Natural killer cell (primary cell): ENCODE measurements around the gene HOXA10. TPM values are rescaled to one million over a fixed set of nuclear protein-coding genes. Genes with fewer than 3 reads are reported as not detected.

Source experiments
- ATAC-seq, 3 donors: fragments of 150-1000 bp in 2 of 3; fragments of 200-7000 bp in 1 of 3; cut with Tn5 transposase; 1 replicate in 1 of 3; 2 replicates in 2 of 3; pipeline ENCODE4 v1.10.0; 2021; ENCODE audit warnings: mild to moderate bottlenecking in 2 of 3, moderate library complexity in 2 of 3
- DNase-seq, 2 donors: peaks; one replicate each; pipeline versions ENCODE4 v3.0.0 to v3.0.0-alpha.2; 2013 to 2021; ENCODE audit warnings: mixed read lengths in 1 of 2
- H3K27ac ChIP-seq: one replicate; pipeline ENCODE4 v1.5.1; 2013; ENCODE audit warnings: mild to moderate bottlenecking, low read length
- H3K27me3 ChIP-seq: one replicate; pipeline ENCODE4 v1.6.1; 2013; ENCODE audit warnings: low read length; ENCODE audit not compliant: control insufficient read depth, insufficient read depth
- H3K36me3 ChIP-seq: one replicate; pipeline ENCODE4 v1.6.1; 2013; ENCODE audit warnings: low read length; ENCODE audit not compliant: control insufficient read depth, insufficient read depth
- H3K4me1 ChIP-seq: one replicate; pipeline ENCODE4 v1.6.1; 2013; ENCODE audit warnings: low read length; ENCODE audit not compliant: control insufficient read depth, insufficient read depth
- H3K4me3 ChIP-seq: one replicate; pipeline ENCODE4 v1.5.1; 2013; ENCODE audit warnings: low read length
- H3K9me3 ChIP-seq: one replicate; pipeline ENCODE4 v1.6.1; 2013; ENCODE audit warnings: low read length; ENCODE audit not compliant: control insufficient read depth, insufficient read depth
- H3K27ac Mint-ChIP-seq, 2 donors: one replicate each; pipeline ENCODE4 v1.8.0; 2022; ENCODE audit warnings: mild to moderate bottlenecking in 2 of 2, mixed read lengths in 2 of 2, moderate library complexity in 1 of 2
- H3K27me3 Mint-ChIP-seq, 2 donors: one replicate each; pipeline ENCODE4 v1.8.0; 2022; ENCODE audit warnings: low read depth in 2 of 2, mixed read lengths in 2 of 2
- H3K36me3 Mint-ChIP-seq: one replicate; pipeline ENCODE4 v1.8.0; 2022; ENCODE audit warnings: mixed read lengths
- H3K4me1 Mint-ChIP-seq, 2 donors: one replicate each; pipeline ENCODE4 v1.8.0; 2022; ENCODE audit warnings: mixed read lengths in 2 of 2
- H3K4me3 Mint-ChIP-seq: one replicate; pipeline ENCODE4 v1.8.0; 2022; ENCODE audit warnings: mild to moderate bottlenecking, moderate library complexity, mixed read lengths
- H3K9me3 Mint-ChIP-seq, 2 donors: one replicate each; pipeline ENCODE4 v1.8.0; 2022; ENCODE audit warnings: mixed read lengths in 2 of 2
- WGBS: methylation state at CpG from one replicate; pipeline ENCODE4 v1.1.7; 2013; ENCODE audit warnings: missing lambda C conversion rate; ENCODE audit not compliant: insufficient coverage; 5-methylcytosine and 5-hydroxymethylcytosine counted together
- intact Hi-C: fragments of 100-400 bp; cut with micrococcal nuclease; formaldehyde crosslinking; loops from one replicate; pipeline ENCODE4 v1.14.2; 2022
- total RNA-seq, 4 donors: library from RNA; stranded (reverse); fragments of 120-200 nt in 1 of 4; gene quantifications; one replicate each; pipeline versions ENCODE4 v1.2.3 to v1.2.4, GENCODE V29; 2013 to 2022
- TF ChIP-seq, protein P1 (sequence below): fragments of 200-600 bp; IDR thresholded peaks from one replicate; pipeline ENCODE4 v1.8.0; 2022; ENCODE audit warnings: antibody characterized with exemption

HOXA10 gene
- total RNA-seq, 3 donors from 2014 or later (not counting 1 experiment from before 2014, with no cell fraction given), result 0.82 to 3.3 (median 2.2) TPM

DNA sequence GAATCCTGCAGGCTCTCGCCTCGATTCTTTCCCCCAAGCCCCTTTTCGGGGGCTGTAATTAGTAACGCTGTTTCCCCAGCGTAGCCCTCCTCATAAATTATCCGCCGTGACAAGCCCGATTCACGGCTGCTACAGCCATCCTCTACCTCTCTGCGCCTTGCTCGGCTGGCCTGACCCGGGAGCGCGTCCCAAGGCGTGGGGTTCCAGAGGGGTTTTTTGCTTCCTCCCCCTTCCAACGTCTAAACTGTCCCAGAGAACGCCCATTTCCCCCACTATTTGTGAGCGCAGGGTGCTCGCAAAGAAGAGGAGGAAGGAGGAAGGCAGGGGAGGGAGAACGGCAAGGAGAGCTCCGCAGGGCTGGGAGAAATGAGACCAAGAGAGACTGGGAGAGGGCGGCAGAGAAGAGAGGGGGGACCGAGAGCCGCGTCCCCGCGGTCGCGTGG is 31.5 kb downstream of the HOXA10 start:
- Histone ChIP-seq H3K27ac (no peak overlapping the region), H3K9me3 (no peaks in the 10 kb centered on the region), H3K27me3 (peaks cover 14% of the 10 kb centered on the region), H3K4me1 (peaks cover 9% of the 10 kb centered on the region), H3K36me3 (no peaks in the 10 kb centered on the region), H3K4me3 (no peak overlapping the region)
- intact Hi-C loops, result no loop called here
- Mint-ChIP-seq H3K27ac (peak overlapping the region in 1 of 2 donors; percentile 57), H3K27me3 (peaks cover 45 to 58% of the 10 kb centered on the region in 2 donors), H3K36me3 (no peaks in the 10 kb centered on the region), H3K9me3 (no peaks in the 10 kb centered on the region), H3K4me1 (peaks cover 0 to 10% of the 10 kb centered on the region in 2 donors), H3K4me3 (peak overlapping the region; percentile 76)
- ATAC-seq (no peak), DNase-seq (no peak)
- TF ChIP-seq, protein P1, sequence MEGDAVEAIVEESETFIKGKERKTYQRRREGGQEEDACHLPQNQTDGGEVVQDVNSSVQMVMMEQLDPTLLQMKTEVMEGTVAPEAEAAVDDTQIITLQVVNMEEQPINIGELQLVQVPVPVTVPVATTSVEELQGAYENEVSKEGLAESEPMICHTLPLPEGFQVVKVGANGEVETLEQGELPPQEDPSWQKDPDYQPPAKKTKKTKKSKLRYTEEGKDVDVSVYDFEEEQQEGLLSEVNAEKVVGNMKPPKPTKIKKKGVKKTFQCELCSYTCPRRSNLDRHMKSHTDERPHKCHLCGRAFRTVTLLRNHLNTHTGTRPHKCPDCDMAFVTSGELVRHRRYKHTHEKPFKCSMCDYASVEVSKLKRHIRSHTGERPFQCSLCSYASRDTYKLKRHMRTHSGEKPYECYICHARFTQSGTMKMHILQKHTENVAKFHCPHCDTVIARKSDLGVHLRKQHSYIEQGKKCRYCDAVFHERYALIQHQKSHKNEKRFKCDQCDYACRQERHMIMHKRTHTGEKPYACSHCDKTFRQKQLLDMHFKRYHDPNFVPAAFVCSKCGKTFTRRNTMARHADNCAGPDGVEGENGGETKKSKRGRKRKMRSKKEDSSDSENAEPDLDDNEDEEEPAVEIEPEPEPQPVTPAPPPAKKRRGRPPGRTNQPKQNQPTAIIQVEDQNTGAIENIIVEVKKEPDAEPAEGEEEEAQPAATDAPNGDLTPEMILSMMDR, result no peak
- WGBS, result 86% methylated on average over 27 of the region's 29 CpGs

DNA sequence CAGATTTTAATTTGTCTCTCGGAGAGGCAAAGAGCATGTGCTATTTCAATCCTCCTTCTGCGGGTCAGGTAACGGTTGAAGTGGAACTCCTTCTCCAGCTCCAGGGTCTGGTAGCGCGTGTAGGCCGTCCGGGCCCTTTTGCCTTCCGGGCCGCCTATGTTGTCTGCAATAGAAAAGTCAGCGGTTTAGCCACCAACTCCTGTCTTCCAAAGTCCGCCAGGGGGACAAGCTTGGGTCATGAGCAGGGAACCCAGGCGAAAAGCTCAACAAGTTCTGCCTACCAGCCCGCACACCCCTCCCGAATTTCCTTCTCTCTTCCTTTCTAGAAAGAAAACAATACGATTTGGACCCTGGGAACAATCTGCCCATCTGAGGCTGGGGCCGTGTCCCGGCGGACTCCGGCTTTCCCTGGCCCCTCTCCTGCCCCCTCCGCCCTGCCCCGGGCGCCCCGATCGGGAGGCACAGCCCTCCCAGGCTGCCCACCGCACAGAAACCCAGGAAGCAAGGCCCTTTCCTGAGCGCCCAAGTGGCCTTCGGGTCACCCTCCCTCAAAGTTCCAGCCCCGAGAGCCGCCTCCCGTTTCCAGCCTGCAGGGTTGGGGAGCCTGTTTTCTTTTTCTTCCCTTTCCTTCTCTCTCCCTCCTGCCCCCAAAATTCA is 32.1 kb downstream of the HOXA10 start:
- peaks cover 45 to 60% of the 10 kb centered on the region in 2 donors for H3K27me3 Mint-ChIP-seq
- no peak overlapping the region for H3K4me3 ChIP-seq

GRCh38 chr7:27141137-27141922 is 32.8 kb downstream of the HOXA10 start:
- Mint-ChIP-seq H3K4me1 (peaks cover 0 to 10% of the 10 kb centered on the region in 2 donors), H3K9me3 (no peaks in the 10 kb centered on the region), H3K36me3 (no peaks in the 10 kb centered on the region), H3K4me3 (peak overlapping the region; percentile 2), H3K27me3 (peaks cover 40 to 56% of the 10 kb centered on the region in 2 donors), H3K27ac (no peak overlapping the region)
- Histone ChIP-seq H3K36me3 (no peaks in the 10 kb centered on the region), H3K27me3 (peaks cover 9% of the 10 kb centered on the region), H3K27ac (no peak overlapping the region), H3K9me3 (no peaks in the 10 kb centered on the region), H3K4me1 (peaks cover 3% of the 10 kb centered on the region), H3K4me3 (no peak overlapping the region)
- intact Hi-C loops, result no loop called here
- no peak for DNase-seq
- TF ChIP-seq, protein P1, result no peak
- no peak for ATAC-seq
- 96% methylated on average over 15 of the region's 18 CpGs for WGBS

More for the DNA sequence above, 32.1 kb downstream of the HOXA10 start:
- peaks cover 0 to 10% of the 10 kb centered on the region in 2 donors for H3K4me1 Mint-ChIP-seq
- no peaks in the 10 kb centered on the region for H3K9me3 ChIP-seq
- H3K27ac ChIP-seq, result no peak overlapping the region
- H3K4me3 Mint-ChIP-seq, result peak overlapping the region; percentile 76
- H3K36me3 Mint-ChIP-seq, result no peaks in the 10 kb centered on the region
- peaks cover 8% of the 10 kb centered on the region for H3K27me3 ChIP-seq
- WGBS, result 90% methylated on average over 30 of the region's 30 CpGs
- H3K36me3 ChIP-seq, result no peaks in the 10 kb centered on the region
- intact Hi-C loops, result no loop called here
- no peaks in the 10 kb centered on the region for H3K9me3 Mint-ChIP-seq
- DNase-seq, result no peak
- H3K4me1 ChIP-seq, result peaks cover 4% of the 10 kb centered on the region
- TF ChIP-seq, protein P1, result no peak
- no peak for ATAC-seq
- H3K27ac Mint-ChIP-seq, result peak overlapping the region in 1 of 2 donors; percentile 57
